ENCODE measurements around the gene TSHZ2. TPM values are rescaled to one million over a fixed set of nuclear protein-coding genes. Genes with fewer than 3 reads are reported as not detected.

Gene TSHZ2
- total and polyA plus RNA-seq, 9 of the 15 experiments (the other 6 are each of a cell fraction or from before 2014, with no cell fraction given) = 0.03 to 0.20 (median 0.05) TPM; not detected in 4

DNA sequence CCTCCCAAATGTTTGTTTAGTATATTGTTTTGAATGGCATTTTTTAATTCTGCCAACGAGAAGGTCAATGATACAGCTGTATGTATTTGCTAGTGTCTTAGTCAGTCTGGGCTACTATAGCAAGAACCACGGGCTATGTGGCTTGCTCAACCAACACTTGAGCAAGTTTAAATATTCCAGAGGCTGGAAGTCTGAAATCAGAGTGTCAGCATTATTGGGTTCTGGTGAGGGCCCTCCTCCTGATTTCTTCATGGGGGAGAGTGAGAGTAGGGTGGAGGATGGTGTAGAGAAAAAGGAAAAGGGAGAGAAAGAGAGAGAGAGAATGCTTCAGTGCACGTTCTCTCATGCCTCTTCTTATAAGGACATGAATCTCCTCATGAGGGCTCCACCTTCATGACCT lies 144.6 kb downstream of the TSHZ2 start:
- Histone ChIP-seq H3K27me3 (ENCODE audit: control insufficient read depth in 2 of 2, insufficient read depth in 2 of 2, low read length in 2 of 2) (peaks cover 10 to 16% of the 10 kb centered on the region in 2 experiments; a peak in 3 of 5 replicates), H3K4me2 (ENCODE audit: insufficient read depth, low read length) (no peak overlapping the region), H3K9ac (ENCODE audit: insufficient read depth in 1 of 2, low read depth in 2 of 2, low read length in 2 of 2) (no peak overlapping the region), H4K20me1 (replicated peaks; ENCODE audit: control insufficient read depth, insufficient read depth, low read length) (no peaks in the 10 kb centered on the region), H3K9me1 (ENCODE audit: control insufficient read depth, insufficient read depth, low read length) (no peaks in the 10 kb centered on the region), H3K27ac (ENCODE audit: extremely low read depth, low read depth, low read length) (no peak overlapping the region), H3K79me2 (ENCODE audit: control insufficient read depth, insufficient read depth, low read length) (no peaks in the 10 kb centered on the region), H3K9me3 (replicated peaks; ENCODE audit: control insufficient read depth, insufficient read depth, low read depth, low read length) (no peaks in the 10 kb centered on the region), H3K4me1 (replicated peaks in 1 of 2; ENCODE audit: control insufficient read depth in 2 of 2, insufficient read depth in 2 of 2, low read length in 2 of 2) (no peaks in the 10 kb centered on the region), H3K4me3 (no peak overlapping the region), H2AFZ (ENCODE audit: low read depth, low read length) (no peak overlapping the region), H3K36me3 (ENCODE audit: control insufficient read depth, insufficient read depth, low read length) (no peaks in the 10 kb centered on the region)
- FAIRE-seq = no peak
- no peak for DNase-seq (ENCODE audit: extremely low read depth in 1 of 4, low spot score in 3 of 4)
- CTCF ChIA-PET (ENCODE audit: low intra/inter-chr PET ratio) = no interaction called here
- TF ChIP-seq SNIP1 (IDR thresholded peaks at IDR 0.05; ENCODE audit: low read depth) = no peak
- no peak for TF ChIP-seq IRF2 (CRISPR knock-in tag; IDR thresholded peaks at IDR 0.05)
- TF ChIP-seq KDM5B (IDR thresholded peaks at IDR 0.05; ENCODE audit: insufficient replicate concordance, low read depth, low read length) = no peak
- no peak for TF ChIP-seq RBM17 (IDR thresholded peaks at IDR 0.05; ENCODE audit: borderline replicate concordance, low read depth, low read length)
- no TSS peak for BruUV-seq (replicated peaks)
- ATAC-seq = no peak
- WGBS (ENCODE audit: insufficient coverage, low coverage, missing lambda C conversion rate) = 0% methylated on average over 3 of the region's 3 CpGs
- in situ Hi-C loops (cut with MboI) = no loop called here
- POLR2A ChIA-PET = interaction anchor here (0.9 kb wide), 1 partner anchor 7 kb away, joined by 3 read pairs; no protein-coding TSS in a partner anchor
- intact Hi-C loops (cut with micrococcal nuclease) = no loop called here

DNA sequence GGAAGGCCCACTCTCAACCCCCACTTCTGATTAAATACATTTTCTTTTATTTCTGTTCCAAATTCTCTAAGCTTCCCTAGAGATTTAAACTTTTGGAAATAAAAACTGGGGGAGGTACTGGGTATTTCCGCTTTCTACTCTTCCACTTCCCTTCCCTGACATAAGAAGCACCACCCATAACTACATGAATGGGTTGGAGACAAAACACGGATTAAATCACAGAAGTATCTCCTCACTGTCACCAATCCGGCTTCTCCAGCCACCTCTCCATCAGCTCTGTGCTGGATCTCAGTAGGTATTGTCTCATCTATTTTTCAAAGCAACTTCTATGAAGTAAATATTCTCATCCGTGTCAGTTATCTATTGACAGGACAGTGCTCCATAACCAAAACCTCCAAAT lies 150.7 kb downstream of the TSHZ2 start:
- intact Hi-C loops (cut with micrococcal nuclease) (loop anchor here (5.0 kb wide), 2 partner anchors 74 to 94 kb away; no protein-coding TSS in a partner anchor), in situ Hi-C loops (cut with MboI) (no loop called here)
- H3K27me3 ChIP-seq (ENCODE audit: control insufficient read depth in 2 of 2, insufficient read depth in 2 of 2, low read length in 2 of 2) = peaks cover 4 to 10% of the 10 kb centered on the region in 2 experiments; a peak in 3 of 5 replicates
- H2AFZ ChIP-seq (ENCODE audit: low read depth, low read length) = no peak overlapping the region
- no peak overlapping the region for H3K4me3 ChIP-seq
- H3K79me2 ChIP-seq (ENCODE audit: control insufficient read depth, insufficient read depth, low read length) = no peaks in the 10 kb centered on the region
- no peaks in the 10 kb centered on the region for H3K4me1 ChIP-seq (replicated peaks in 1 of 2; ENCODE audit: control insufficient read depth in 2 of 2, insufficient read depth in 2 of 2, low read length in 2 of 2)
- FAIRE-seq = no peak
- H4K20me1 ChIP-seq (replicated peaks; ENCODE audit: control insufficient read depth, insufficient read depth, low read length) = no peaks in the 10 kb centered on the region
- no peak for DNase-seq (ENCODE audit: extremely low read depth in 1 of 4, low spot score in 3 of 4)
- H3K36me3 ChIP-seq (ENCODE audit: control insufficient read depth, insufficient read depth, low read length) = no peaks in the 10 kb centered on the region
- no peak overlapping the region for H3K9ac ChIP-seq (ENCODE audit: insufficient read depth in 1 of 2, low read depth in 2 of 2, low read length in 2 of 2)
- no peaks in the 10 kb centered on the region for H3K9me3 ChIP-seq (replicated peaks; ENCODE audit: control insufficient read depth, insufficient read depth, low read depth, low read length)
- no peak overlapping the region for H3K4me2 ChIP-seq (ENCODE audit: insufficient read depth, low read length)
- CTCF ChIA-PET (ENCODE audit: low intra/inter-chr PET ratio) = no interaction called here
- WGBS (ENCODE audit: insufficient coverage, low coverage, missing lambda C conversion rate) = 1% methylated on average over 4 of the region's 4 CpGs
- no peak for ATAC-seq
- no peaks in the 10 kb centered on the region for H3K9me1 ChIP-seq (ENCODE audit: control insufficient read depth, insufficient read depth, low read length)
- POLR2A ChIA-PET = interaction anchor here (0.7 kb wide), 1 partner anchor 11 kb away, joined by 3 read pairs; no protein-coding TSS in a partner anchor
- no TSS peak for BruUV-seq (replicated peaks)
- H3K27ac ChIP-seq (ENCODE audit: extremely low read depth, low read depth, low read length) = no peak overlapping the region
- no peak for TF ChIP-seq TEAD1 (CRISPR knock-in tag; IDR thresholded peaks at IDR 0.05)
- TF ChIP-seq ZNF143 (CRISPR knock-in tag; IDR thresholded peaks at IDR 0.05) = no peak
- TF ChIP-seq, protein P1, sequence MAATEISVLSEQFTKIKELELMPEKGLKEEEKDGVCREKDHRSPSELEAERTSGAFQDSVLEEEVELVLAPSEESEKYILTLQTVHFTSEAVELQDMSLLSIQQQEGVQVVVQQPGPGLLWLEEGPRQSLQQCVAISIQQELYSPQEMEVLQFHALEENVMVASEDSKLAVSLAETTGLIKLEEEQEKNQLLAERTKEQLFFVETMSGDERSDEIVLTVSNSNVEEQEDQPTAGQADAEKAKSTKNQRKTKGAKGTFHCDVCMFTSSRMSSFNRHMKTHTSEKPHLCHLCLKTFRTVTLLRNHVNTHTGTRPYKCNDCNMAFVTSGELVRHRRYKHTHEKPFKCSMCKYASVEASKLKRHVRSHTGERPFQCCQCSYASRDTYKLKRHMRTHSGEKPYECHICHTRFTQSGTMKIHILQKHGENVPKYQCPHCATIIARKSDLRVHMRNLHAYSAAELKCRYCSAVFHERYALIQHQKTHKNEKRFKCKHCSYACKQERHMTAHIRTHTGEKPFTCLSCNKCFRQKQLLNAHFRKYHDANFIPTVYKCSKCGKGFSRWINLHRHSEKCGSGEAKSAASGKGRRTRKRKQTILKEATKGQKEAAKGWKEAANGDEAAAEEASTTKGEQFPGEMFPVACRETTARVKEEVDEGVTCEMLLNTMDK (IDR thresholded peaks at IDR 0.05; ENCODE audit: borderline replicate concordance, insufficient read depth, low read depth, low read length, poor library complexity, severe bottlenecking) = no peak
- TF ChIP-seq ZC3H11A (IDR thresholded peaks at IDR 0.05; ENCODE audit: low read depth, low read length) = no peak
- no peak for TF ChIP-seq MEF2D (tag; conservative IDR thresholded peaks at IDR 0.05; ENCODE audit: low read depth)
- TF ChIP-seq, protein P2, sequence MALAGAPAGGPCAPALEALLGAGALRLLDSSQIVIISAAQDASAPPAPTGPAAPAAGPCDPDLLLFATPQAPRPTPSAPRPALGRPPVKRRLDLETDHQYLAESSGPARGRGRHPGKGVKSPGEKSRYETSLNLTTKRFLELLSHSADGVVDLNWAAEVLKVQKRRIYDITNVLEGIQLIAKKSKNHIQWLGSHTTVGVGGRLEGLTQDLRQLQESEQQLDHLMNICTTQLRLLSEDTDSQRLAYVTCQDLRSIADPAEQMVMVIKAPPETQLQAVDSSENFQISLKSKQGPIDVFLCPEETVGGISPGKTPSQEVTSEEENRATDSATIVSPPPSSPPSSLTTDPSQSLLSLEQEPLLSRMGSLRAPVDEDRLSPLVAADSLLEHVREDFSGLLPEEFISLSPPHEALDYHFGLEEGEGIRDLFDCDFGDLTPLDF (CRISPR knock-in tag; IDR thresholded peaks at IDR 0.05) = no peak
- no peak for TF ChIP-seq GABPA (tag; conservative IDR thresholded peaks at IDR 0.05; ENCODE audit: low read depth)
- TF ChIP-seq MAFK (IDR thresholded peaks at IDR 0.05; ENCODE audit: low read length) = no peak
